H1 (cell line): ENCODE results near the gene PACS1. TPM values are rescaled to one million over a fixed set of nuclear protein-coding genes. Genes with fewer than 3 reads are reported as not detected.

Experiments used
- CTCF ChIA-PET: fragments of 300-600 bp; sonication (Branson Sonifier 250); formaldehyde crosslinking; loops from one replicate; lab custom pipeline; 2021; ENCODE audit not compliant: partially characterized antibody; lab: Charles Lee
- POLR2A ChIA-PET: fragments of 300-600 bp; sonication (Branson Sonifier 250); formaldehyde crosslinking; loops from one replicate; lab custom pipeline; 2021; ENCODE audit warnings: inconsistent platforms; ENCODE audit not compliant: partially characterized antibody; lab: Charles Lee
- DNase-seq, 2 experiments: peaks; one replicate each; pipeline versions ENCODE4 v3.0.0 to v3.0.0-alpha.2; 2010 to 2022; ENCODE audit warnings: low spot score in 2 of 2, low read depth in 1 of 2, mixed read lengths in 1 of 2
- FAIRE-seq: peaks from 2 replicates; lab custom pipeline; 2011; peaks lifted over from hg19 to GRCh38; lab: Jason Lieb, UNC
- H2AFZ ChIP-seq: 2 replicates; pipeline ENCODE4 v1.8.1; 2012; ENCODE audit warnings: low read length, inconsistent platforms
- H2AK5ac ChIP-seq: 2 replicates; pipeline ENCODE4 v1.6.1; 2013; ENCODE audit warnings: low read depth, low read length
- H2BK120ac ChIP-seq: replicated peaks from 2 replicates; pipeline ENCODE3; 2013; ENCODE audit warnings: low read depth, low read length, inconsistent platforms
- H2BK12ac ChIP-seq: 2 replicates; pipeline ENCODE4 v1.6.1; 2013; ENCODE audit warnings: low read depth, low read length
- H2BK15ac ChIP-seq: 2 replicates; pipeline ENCODE4 v1.6.1; 2013; ENCODE audit warnings: low read length
- H2BK20ac ChIP-seq: 2 replicates; pipeline ENCODE4 v1.6.1; 2013; ENCODE audit warnings: low read length
- H2BK5ac ChIP-seq: 2 replicates; pipeline ENCODE4 v1.6.1; 2013; ENCODE audit warnings: low read depth, low read length
- H3K14ac ChIP-seq: 2 replicates; pipeline ENCODE4 v1.6.1; 2013; ENCODE audit warnings: inconsistent platforms; ENCODE audit not compliant: insufficient read length
- H3K18ac ChIP-seq: 2 replicates; pipeline ENCODE4 v1.6.1; 2013; ENCODE audit warnings: low read length; ENCODE audit errors: extremely low read depth
- H3K23ac ChIP-seq: 2 replicates; pipeline ENCODE4 v1.6.1; 2013; ENCODE audit warnings: inconsistent platforms; ENCODE audit not compliant: insufficient read length
- H3K23me2 ChIP-seq: 2 replicates; pipeline ENCODE4 v1.6.1; 2013; ENCODE audit warnings: low read depth, low read length
- H3K27ac ChIP-seq: 2 replicates; pipeline ENCODE4 v1.6.1; 2011; ENCODE audit warnings: low read depth, low read length, inconsistent platforms
- H3K27me3 ChIP-seq, 4 experiments: replicated peaks in 1 of 4; 1 replicate in 1 of 4; 2 replicates in 3 of 4; pipeline versions ENCODE4 v1.6.1 to v1.8.1; 2011 to 2013; ENCODE audit warnings: low read length in 3 of 4, mild to moderate bottlenecking in 3 of 4, inconsistent platforms in 2 of 4, mixed read lengths in 2 of 4, moderate library complexity in 1 of 4; ENCODE audit not compliant: control insufficient read depth in 3 of 4, insufficient read depth in 3 of 4; ENCODE audit errors: extremely low read depth in 1 of 4
- H3K36me3 ChIP-seq, 4 experiments: 2 replicates each; pipeline versions ENCODE4 v1.6.1 to v1.8.1; 2011 to 2013; ENCODE audit warnings: mild to moderate bottlenecking in 4 of 4, low read length in 3 of 4, moderate library complexity in 2 of 4, control low read depth in 1 of 4, inconsistent platforms in 1 of 4; ENCODE audit not compliant: insufficient read depth in 4 of 4, control insufficient read depth in 2 of 4
- H3K4ac ChIP-seq: replicated peaks from 2 replicates; pipeline ENCODE3; 2013; ENCODE audit warnings: low read length, low read depth, mixed read lengths, inconsistent platforms; ENCODE audit not compliant: insufficient read length
- H3K4me1 ChIP-seq, 4 experiments: replicated peaks in 1 of 4; 1 replicate in 1 of 4; 2 replicates in 3 of 4; pipeline versions ENCODE4 v1.6.1 to v1.8.1; 2011 to 2013; ENCODE audit warnings: low read length in 3 of 4, inconsistent platforms in 2 of 4, mixed read lengths in 1 of 4; ENCODE audit not compliant: insufficient read depth in 4 of 4, control insufficient read depth in 3 of 4
- H3K4me2 ChIP-seq, 2 experiments: 2 replicates each; pipeline versions ENCODE4 v1.6.1 to v1.8.1; 2011 to 2013; ENCODE audit warnings: low read depth in 2 of 2, low read length in 2 of 2, control low read depth in 1 of 2, inconsistent platforms in 1 of 2, mild to moderate bottlenecking in 1 of 2; ENCODE audit not compliant: insufficient read depth in 1 of 2
- H3K4me3 ChIP-seq, 4 experiments: fragments of 200-600, 300-600 bp in 1 of 4; sonication (generic), shearing (Covaris generic), sonication (Bioruptor Twin) in 1 of 4; 2 replicates each; pipeline versions ENCODE4 v1.5.1 to v1.8.1; 2011 to 2016; ENCODE audit warnings: low read length in 4 of 4, low read depth in 3 of 4, control low read depth in 2 of 4, inconsistent platforms in 2 of 4, mild to moderate bottlenecking in 2 of 4, mixed read lengths in 1 of 4, moderate library complexity in 1 of 4; ENCODE audit not compliant: insufficient read depth in 2 of 4; ENCODE audit errors: extremely low read depth in 1 of 4
- H3K56ac ChIP-seq: replicated peaks from 2 replicates; pipeline ENCODE3; 2013; ENCODE audit warnings: low read depth, mild to moderate bottlenecking, mixed read lengths, low read length, inconsistent platforms; ENCODE audit not compliant: insufficient read length
- H3K79me1 ChIP-seq: 2 replicates; pipeline ENCODE4 v1.6.1; 2013; ENCODE audit warnings: low read depth, low read length, control low read depth
- H3K79me2 ChIP-seq, 2 experiments: 2 replicates each; pipeline versions ENCODE4 v1.6.1 to v1.8.1; 2012 to 2013; ENCODE audit warnings: low read length in 2 of 2, mild to moderate bottlenecking in 2 of 2, inconsistent platforms in 1 of 2; ENCODE audit not compliant: insufficient read depth in 2 of 2, control insufficient read depth in 1 of 2
- H3K9ac ChIP-seq, 4 experiments: replicated peaks in 1 of 4; 1 replicate in 1 of 4; 2 replicates in 3 of 4; pipeline versions ENCODE4 v1.6.1 to v1.8.1; 2011 to 2013; ENCODE audit warnings: low read depth in 3 of 4, low read length in 3 of 4, control low read depth in 2 of 4, mild to moderate bottlenecking in 2 of 4, moderate library complexity in 2 of 4, inconsistent platforms in 1 of 4; ENCODE audit errors: extremely low read depth in 1 of 4
- H3K9me3 ChIP-seq, 2 experiments: 2 replicates each; pipeline versions ENCODE4 v1.6.1 to v1.8.1; 2012 to 2013; ENCODE audit warnings: mild to moderate bottlenecking in 2 of 2, moderate library complexity in 2 of 2, control low read depth in 1 of 2, inconsistent platforms in 1 of 2, low read depth in 1 of 2, low read length in 1 of 2, mixed read lengths in 1 of 2; ENCODE audit not compliant: insufficient read depth in 2 of 2
- H4K20me1 ChIP-seq, 2 experiments: replicated peaks in 1 of 2; 2 replicates each; pipeline versions ENCODE3 to v1.8.1; 2011 to 2013; ENCODE audit warnings: inconsistent platforms in 2 of 2, low read length in 2 of 2, mild to moderate bottlenecking in 1 of 2; ENCODE audit not compliant: insufficient read depth in 2 of 2, control insufficient read depth in 1 of 2
- H4K5ac ChIP-seq: 2 replicates; pipeline ENCODE4 v1.6.1; 2013; ENCODE audit warnings: low read length, low read depth, mixed read lengths, inconsistent platforms; ENCODE audit not compliant: insufficient read length
- H4K8ac ChIP-seq: 2 replicates; pipeline ENCODE4 v1.8.0; 2013; ENCODE audit warnings: mild to moderate bottlenecking, moderate library complexity, low read length, inconsistent platforms; ENCODE audit not compliant: insufficient read depth; ENCODE audit errors: extremely low read depth
- H4K91ac ChIP-seq: replicated peaks from 2 replicates; pipeline ENCODE3; 2013; ENCODE audit warnings: low read length, mixed read lengths, inconsistent platforms; ENCODE audit not compliant: insufficient read length
- CTCF ChIP-seq, 3 experiments: IDR thresholded peaks; 1 replicate in 2 of 3; 2 replicates in 1 of 3; pipeline versions ENCODE4 v1.5.1 to v1.6.1; 2011; ENCODE audit warnings: low read length in 3 of 3, mild to moderate bottlenecking in 3 of 3, inconsistent platforms in 2 of 3, low read depth in 1 of 3, moderate library complexity in 1 of 3; ENCODE audit not compliant: insufficient read depth in 1 of 3; ENCODE audit errors: control extremely low read depth in 1 of 3
- PHF8 ChIP-seq: fragments of 200-600 bp; sonication (generic); conservative IDR thresholded peaks from 2 replicates; pipeline ENCODE4 v1.7.1; 2012; ENCODE audit warnings: low read depth, mild to moderate bottlenecking, inconsistent platforms, low read length, moderate library complexity
- RAD21 ChIP-seq, 2 experiments: IDR thresholded peaks in 1 of 2; conservative IDR thresholded peaks in 1 of 2; 2 replicates each; pipeline ENCODE4 v1.6.1; 2011; ENCODE audit warnings: low read depth in 2 of 2, low read length in 2 of 2, improper control_type of control experiment in 1 of 2, inconsistent platforms in 1 of 2, mild to moderate bottlenecking in 1 of 2, moderate library complexity in 1 of 2
- WGBS, 2 experiments: shearing (Covaris generic) in 1 of 2; methylation state at CpG; one replicate each; pipeline versions ENCODE4 v1.1.6 to v1.1.7; 2013 to 2015; ENCODE audit warnings: low lambda C conversion rate in 2 of 2, mixed read lengths in 2 of 2, inconsistent platforms in 1 of 2, low coverage in 1 of 2, missing lambda C conversion rate in 1 of 2; ENCODE audit not compliant: insufficient replicate concordance in 2 of 2, insufficient coverage in 1 of 2, insufficient read length in 1 of 2; ENCODE audit errors: extremely low coverage in 1 of 2, missing lambda C conversion rate in 1 of 2; 5-methylcytosine and 5-hydroxymethylcytosine counted together
- polyA plus RNA-seq, 7 experiments: library from polyadenylated mRNA; depleted of rRNA in 3 of 7; stranded (reverse) in 5 of 7; unstranded in 2 of 7; fragments of >200 nt in 5 of 7; fragments of 200-250 nt in 2 of 7; gene quantifications; 1 replicate in 5 of 7; 2 replicates in 1 of 7; 4 replicates in 1 of 7; pipeline versions ENCODE4 v1.2.1 to v1.2.3, GENCODE V29; 2011 to 2013; ENCODE audit warnings: missing spikeins in 2 of 7, mixed read lengths in 2 of 7
- total RNA-seq: library from RNA; stranded (reverse); fragmentation: NEBNext Ultra II Directional; extraction: Animal tissue kit (Norgen Biotek cat#: 25700); gene quantifications from 2 replicates; pipeline ENCODE4 v1.2.1, GENCODE V29; 2021

Gene PACS1
- total and polyA plus RNA-seq, 2 of the 8 experiments (the other 6 are each of a cell fraction or from before 2014, with no cell fraction given): 11.5 to 36.0 TPM

GRCh38 chr11:66218036-66218435 is 148.0 kb downstream of the PACS1 start:
- Histone ChIP-seq H3K14ac (no peak overlapping the region), H3K4me2 (no peak overlapping the region), H3K36me3 (peaks cover 0 to 3% (median 0%) of the 10 kb centered on the region in 4 experiments; a peak in 3 of 8 replicates), H3K4me1 (peaks cover 0 to 2% (median 0%) of the 10 kb centered on the region in 4 experiments; a peak in 1 of 7 replicates), H3K4me3 (no peak overlapping the region), H3K4ac (no peak overlapping the region), H2BK12ac (no peak overlapping the region), H2BK120ac (no peak overlapping the region), H2AFZ (no peak overlapping the region), H4K91ac (no peak overlapping the region), H2BK5ac (no peak overlapping the region), H3K23ac (no peak overlapping the region), H3K79me1 (no peaks in the 10 kb centered on the region), H2BK20ac (no peak overlapping the region), H3K79me2 (no peaks in the 10 kb centered on the region), H2AK5ac (no peak overlapping the region), H4K5ac (no peak overlapping the region), H3K9me3 (no peaks in the 10 kb centered on the region), H3K9ac (no peak overlapping the region), H3K27me3 (no peaks in the 10 kb centered on the region), H4K8ac (no peak overlapping the region), H3K27ac (no peak overlapping the region), H4K20me1 (peaks cover 0 to 1% of the 10 kb centered on the region in 2 experiments), H3K23me2 (no peaks in the 10 kb centered on the region), H2BK15ac (no peak overlapping the region), H3K56ac (no peak overlapping the region), H3K18ac (no peak overlapping the region)
- ChIA-PET CTCF (interaction anchor here (1.2 to 10.1 kb wide), 4 partner anchors 9 to 113 kb away, joined by 3 to 123 read pairs (median 4); no protein-coding TSS in a partner anchor), POLR2A (no interaction called here)
- TF ChIP-seq RAD21 (IDR thresholded peaks at IDR 0.05 in 1 of 2, conservative IDR thresholded peaks at IDR 0.05 in 1 of 2; ENCODE audit: low read depth in 2 of 2, low read length in 2 of 2): no peak
- no peak for TF ChIP-seq PHF8
- no peak for TF ChIP-seq CTCF (IDR thresholded peaks at IDR 0.05; ENCODE audit: control extremely low read depth in 1 of 3, insufficient read depth in 1 of 3, low read depth in 1 of 3, low read length in 3 of 3)
- 83% methylated on average over 6 of the region's 6 CpGs; no CpG with 5 or more reads in 1 of the 2 experiments for WGBS, 2 experiments
- DNase-seq (no peak), FAIRE-seq (no peak)
